ES-I3 (cell line): ENCODE measurements around the gene CNTNAP2.
"Not testable (repeated sequence)": the region's sequence is repeated elsewhere in the genome, so short reads cannot be mapped to it uniquely, and the experiment has no call there.

Experiments used
- H3K36me3 ChIP-seq: 2 replicates; pipeline ENCODE4 v1.6.1; 2013; ENCODE audit warnings: mild to moderate bottlenecking, low read length, control low read depth, moderate library complexity; ENCODE audit not compliant: insufficient read depth
- H3K4me1 ChIP-seq: 2 replicates; pipeline ENCODE4 v1.6.1; 2013; ENCODE audit warnings: mild to moderate bottlenecking, control low read depth, low read length; ENCODE audit not compliant: insufficient read depth
- H3K9ac ChIP-seq: 2 replicates; pipeline ENCODE4 v1.6.1; 2013; ENCODE audit warnings: low read depth, mild to moderate bottlenecking, low read length, moderate library complexity
- H3K9me3 ChIP-seq: 2 replicates; pipeline ENCODE4 v1.6.1; 2013; ENCODE audit warnings: mild to moderate bottlenecking, low read length, moderate library complexity; ENCODE audit not compliant: control insufficient read depth, insufficient read depth

Gene CNTNAP2

DNA sequence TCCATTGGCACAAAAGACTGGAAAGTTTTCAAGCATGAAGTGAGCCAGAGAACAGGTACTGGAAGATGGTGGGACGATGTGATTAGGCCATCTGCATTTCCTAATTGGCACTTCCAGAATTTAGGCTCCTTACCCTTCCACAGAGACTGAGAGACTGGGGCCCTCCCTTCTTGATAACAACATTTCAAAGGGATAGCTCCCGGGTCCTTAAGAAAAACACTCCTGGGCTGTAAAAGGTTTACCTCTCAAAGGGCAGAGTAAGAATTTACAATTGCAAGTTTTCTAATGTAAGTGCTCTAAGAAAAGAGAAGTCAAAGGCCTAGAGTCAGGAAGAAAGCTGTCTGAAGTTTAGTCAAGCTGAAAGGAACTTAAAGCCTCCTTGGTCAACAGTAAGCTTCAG lies 1914.4 kb downstream of the CNTNAP2 start:
- Histone ChIP-seq H3K4me1 (no peaks in the 10 kb centered on the region), H3K9me3 (no peaks in the 10 kb centered on the region), H3K36me3 (no peaks in the 10 kb centered on the region), H3K9ac (no peak overlapping the region)

DNA sequence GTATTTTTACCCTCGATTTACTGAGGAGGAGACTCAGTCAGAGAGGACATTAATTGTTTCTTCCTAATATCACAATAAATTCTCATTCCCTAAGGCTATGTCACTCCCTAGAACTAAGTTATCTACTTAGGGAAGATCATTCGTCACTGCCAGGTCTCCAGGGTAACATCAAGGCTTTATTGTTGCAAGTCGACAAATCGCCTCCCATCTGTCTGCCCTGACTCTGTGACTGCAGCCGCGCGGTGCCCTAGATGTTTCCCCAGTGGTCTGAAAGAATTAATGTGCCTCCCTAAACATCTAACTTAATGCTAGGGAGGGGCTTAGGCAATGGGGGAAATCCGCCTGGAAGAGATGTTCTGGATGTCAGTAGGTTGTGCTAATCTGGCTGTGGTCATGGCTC lies 1915.2 kb downstream of the CNTNAP2 start:
- H3K4me1 ChIP-seq: no peaks in the 10 kb centered on the region
- no peaks in the 10 kb centered on the region for H3K9me3 ChIP-seq
- H3K9ac ChIP-seq: no peak overlapping the region
- no peaks in the 10 kb centered on the region for H3K36me3 ChIP-seq

- Histone ChIP-seq H3K36me3 (no peaks in the 10 kb centered on the region), H3K9me3 (no peaks in the 10 kb centered on the region), H3K4me1 (no peaks in the 10 kb centered on the region), H3K9ac (no peak overlapping the region)
Measured at GRCh38 chr7:148035950-148036349, 1919.3 kb downstream of the CNTNAP2 start.

- Histone ChIP-seq H3K36me3 (no peaks in the 10 kb centered on the region), H3K9me3 (no peaks in the 10 kb centered on the region), H3K9ac (no peak overlapping the region), H3K4me1 (no peaks in the 10 kb centered on the region)
Measured at GRCh38 chr7:148037044-148037443, 1920.4 kb downstream of the CNTNAP2 start.

DNA sequence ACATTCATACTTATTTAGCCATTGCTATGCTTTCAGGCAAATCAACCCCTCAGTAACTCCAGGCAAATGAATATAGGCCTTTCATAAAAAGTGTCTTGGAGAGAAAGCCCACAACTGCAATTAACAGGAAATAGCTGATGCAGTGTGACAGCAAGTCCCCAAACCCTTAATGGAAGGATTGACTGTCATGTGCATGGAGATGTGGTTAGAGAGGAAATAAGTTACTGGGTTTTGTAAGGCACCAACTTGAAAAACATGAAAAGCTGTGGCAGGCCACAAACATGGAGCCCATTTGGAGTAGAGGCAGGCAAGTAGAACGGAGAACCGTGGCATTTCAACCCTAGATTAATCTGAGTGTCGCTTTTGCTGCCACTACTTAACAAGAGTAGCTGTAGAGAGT lies 1924.6 kb downstream of the CNTNAP2 start:
- no peaks in the 10 kb centered on the region for H3K4me1 ChIP-seq
- H3K9me3 ChIP-seq: no peaks in the 10 kb centered on the region; the same call in 1 of the 2 replicates
- no peak overlapping the region for H3K9ac ChIP-seq
- no peaks in the 10 kb centered on the region for H3K36me3 ChIP-seq

DNA sequence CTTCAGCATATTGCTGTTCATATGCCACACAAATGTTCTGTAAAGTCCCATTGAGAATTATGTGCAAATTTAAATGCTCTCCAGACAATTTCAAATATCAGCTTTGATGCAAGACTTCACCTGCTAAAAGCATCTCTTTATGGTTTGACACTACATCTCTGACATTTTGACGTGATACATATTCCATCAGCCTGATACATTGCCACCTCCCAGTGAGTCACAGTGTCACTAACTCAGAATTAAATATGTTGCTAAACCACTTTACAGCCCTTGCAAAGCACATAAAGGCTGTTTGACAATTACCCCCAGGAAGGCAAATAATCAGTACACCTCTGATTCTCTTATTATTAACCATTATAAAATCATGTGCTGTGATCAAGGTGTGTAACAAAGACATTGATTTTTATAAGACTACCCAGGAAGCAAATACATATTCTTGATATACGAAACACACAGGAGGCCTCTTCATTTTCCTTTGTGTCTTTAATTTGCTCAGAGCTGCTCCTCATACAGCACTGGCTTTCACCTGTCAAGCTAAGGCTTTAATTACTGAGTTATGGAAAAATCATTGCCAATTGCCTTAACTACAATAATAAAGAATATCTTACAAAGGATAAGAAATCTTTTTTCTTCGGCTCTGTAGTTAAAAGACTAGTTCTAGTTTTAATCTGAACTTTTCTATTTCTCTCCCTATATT lies 1926.5 kb downstream of the CNTNAP2 start:
- no peak overlapping the region for H3K9ac ChIP-seq
- no peaks in the 10 kb centered on the region; the same call in 1 of the 2 replicates for H3K9me3 ChIP-seq
- H3K36me3 ChIP-seq: no peaks in the 10 kb centered on the region
- no peaks in the 10 kb centered on the region for H3K4me1 ChIP-seq

DNA sequence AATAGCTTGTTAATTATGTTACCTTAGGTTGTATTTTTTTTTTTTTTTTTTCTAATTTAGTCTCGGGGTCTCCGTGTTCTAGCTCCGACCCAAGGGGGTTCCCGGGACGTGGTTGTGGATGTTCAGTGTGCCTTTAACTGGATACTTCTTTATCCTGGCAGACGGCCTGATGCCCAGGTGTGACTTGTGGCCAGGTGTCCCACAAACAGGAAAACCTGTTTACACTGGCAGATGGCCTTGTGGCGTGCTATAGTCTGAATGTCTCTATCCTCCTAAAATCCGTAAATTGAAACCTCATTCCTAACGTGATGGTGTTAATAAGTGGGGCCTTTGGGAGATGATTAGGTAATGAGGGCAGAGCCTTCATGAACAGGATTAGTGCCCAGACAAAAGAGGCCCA lies 1927.6 kb downstream of the CNTNAP2 start:
- no peaks in the 10 kb centered on the region for H3K36me3 ChIP-seq
- no peaks in the 10 kb centered on the region; the same call in 1 of the 2 replicates for H3K9me3 ChIP-seq
- H3K9ac ChIP-seq: no peak overlapping the region
- no peaks in the 10 kb centered on the region for H3K4me1 ChIP-seq

GRCh38 chr7:148045521-148045920 lies 1928.9 kb downstream of the CNTNAP2 start:
- no peaks in the 10 kb centered on the region for H3K36me3 ChIP-seq
- H3K9ac ChIP-seq: no peak overlapping the region
- H3K4me1 ChIP-seq: no peaks in the 10 kb centered on the region
- no peaks in the 10 kb centered on the region; the same call in 1 of the 2 replicates for H3K9me3 ChIP-seq

DNA sequence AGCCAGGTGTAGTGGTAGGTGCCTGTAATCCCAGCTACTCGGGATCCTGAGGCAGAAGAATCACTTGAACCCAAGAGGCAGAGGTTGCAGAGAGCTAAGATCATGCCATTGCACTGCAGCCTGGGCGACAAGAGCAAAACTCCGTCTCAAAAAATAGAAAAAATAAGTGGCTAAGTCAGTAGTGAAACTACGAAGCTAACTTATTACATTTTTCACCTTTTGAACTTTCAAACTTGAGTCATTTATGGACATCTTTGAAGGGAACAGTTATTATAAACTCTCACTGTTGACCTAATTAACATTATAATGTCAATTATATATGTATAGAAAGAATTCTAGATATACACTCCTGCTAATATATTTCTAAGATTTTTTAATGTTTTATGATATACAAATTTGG lies 1932.5 kb downstream of the CNTNAP2 start:
- Histone ChIP-seq H3K9ac (no peak overlapping the region), H3K4me1 (peaks cover 4% of the 10 kb centered on the region; the same call in 1 of the 2 replicates), H3K36me3 (no peaks in the 10 kb centered on the region), H3K9me3 (no peaks in the 10 kb centered on the region; the same call in 1 of the 2 replicates)

GRCh38 chr7:148050492-148051158 lies 1934.0 kb downstream of the CNTNAP2 start:
- Histone ChIP-seq H3K9ac (no peak overlapping the region), H3K4me1 (peaks cover 4% of the 10 kb centered on the region; the same call in 1 of the 2 replicates), H3K36me3 (no peaks in the 10 kb centered on the region), H3K9me3 (no peaks in the 10 kb centered on the region; the same call in 1 of the 2 replicates)

GRCh38 chr7:148056406-148056805 lies 1939.8 kb downstream of the CNTNAP2 start:
- Histone ChIP-seq H3K9ac (no peak overlapping the region), H3K4me1 (no peaks in the 10 kb centered on the region), H3K9me3 (no peaks in the 10 kb centered on the region), H3K36me3 (no peaks in the 10 kb centered on the region)

DNA sequence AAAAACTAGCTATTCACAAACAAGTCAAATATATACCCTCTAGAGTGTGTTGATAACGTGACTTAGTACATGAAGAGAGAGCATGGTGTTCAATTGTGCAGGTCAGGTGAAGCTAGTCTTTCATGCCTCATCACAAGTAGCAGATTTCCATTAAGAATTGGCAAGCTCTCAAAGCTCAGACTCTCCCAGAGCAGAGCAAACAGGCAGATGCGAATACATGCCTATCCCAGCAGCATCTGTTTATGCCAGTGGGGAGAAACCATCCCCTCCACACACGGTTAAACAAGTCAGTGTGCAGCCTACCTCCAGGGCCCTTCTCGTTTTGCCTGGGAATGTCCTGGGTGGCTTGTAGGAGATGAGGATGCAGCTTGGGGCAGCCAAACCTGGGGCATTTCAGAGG lies 1941.5 kb downstream of the CNTNAP2 start:
- H3K36me3 ChIP-seq: no peaks in the 10 kb centered on the region
- H3K9ac ChIP-seq: no peak overlapping the region
- H3K9me3 ChIP-seq: no peaks in the 10 kb centered on the region; the same call in 1 of the 2 replicates
- no peaks in the 10 kb centered on the region for H3K4me1 ChIP-seq

GRCh38 chr7:148058753-148059152 lies 1942.2 kb downstream of the CNTNAP2 start:
- no peaks in the 10 kb centered on the region; the same call in 1 of the 2 replicates for H3K9me3 ChIP-seq
- H3K9ac ChIP-seq: no peak overlapping the region
- no peaks in the 10 kb centered on the region for H3K36me3 ChIP-seq
- H3K4me1 ChIP-seq: no peaks in the 10 kb centered on the region

DNA sequence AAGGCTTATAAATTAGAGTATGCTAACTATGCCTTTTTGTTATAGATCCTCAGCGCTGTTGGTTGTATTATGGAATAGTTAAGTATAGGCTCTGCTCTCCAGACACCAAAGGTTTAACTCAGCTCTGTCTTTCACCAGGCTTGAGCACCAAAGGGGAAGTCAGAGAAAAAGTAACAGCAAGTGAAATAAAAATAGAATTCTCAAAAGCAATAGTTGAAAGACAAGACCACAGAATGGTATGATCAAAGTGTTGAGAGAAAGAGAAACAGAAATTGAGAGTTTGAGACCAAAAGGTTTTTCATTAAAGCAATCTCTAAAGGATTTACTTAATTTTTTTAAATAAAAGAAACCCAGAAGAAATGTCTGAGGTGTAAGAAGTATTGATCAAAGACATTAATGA lies 1944.1 kb downstream of the CNTNAP2 start:
- Histone ChIP-seq H3K9me3 (no peaks in the 10 kb centered on the region; the same call in 1 of the 2 replicates), H3K4me1 (no peaks in the 10 kb centered on the region), H3K9ac (no peak overlapping the region), H3K36me3 (no peaks in the 10 kb centered on the region)

- H3K9me3 ChIP-seq, H3K36me3 ChIP-seq, H3K9ac ChIP-seq, H3K4me1 ChIP-seq: not testable (repeated sequence)
Measured at GRCh38 chr7:148078111-148078510, 1961.5 kb downstream of the CNTNAP2 start.
